GM21576 (cell line): ENCODE measurements around the gene GAB2.

Source experiments
- ATAC-seq: cut with Tn5 transposase; IDR thresholded peaks from one replicate; pipeline ENCODE4 v1.9.1; 2021; ENCODE audit warnings: mild to moderate bottlenecking, moderate library complexity; ENCODE audit not compliant: unreplicated experiment

Gene GAB2

GRCh38 chr11:78403781-78404180 lies 13.8 kb downstream of the GAB2 start:
- ATAC-seq, result no peak

GRCh38 chr11:78402847-78403246 lies 14.8 kb downstream of the GAB2 start:
- no peak for ATAC-seq

GRCh38 chr11:78400702-78401101 lies 16.9 kb downstream of the GAB2 start:
- no peak for ATAC-seq

- no peak for ATAC-seq
Observed at GRCh38 chr11:78400116-78400515, 17.5 kb downstream of the GAB2 start.

GRCh38 chr11:78399136-78399535 lies 18.5 kb downstream of the GAB2 start:
- no peak for ATAC-seq

- ATAC-seq, result no peak
Observed at GRCh38 chr11:78398715-78399114, 18.9 kb downstream of the GAB2 start.

GRCh38 chr11:78397398-78397797 lies 20.2 kb downstream of the GAB2 start:
- ATAC-seq, result peak; percentile 86

- ATAC-seq, result no peak
Observed at GRCh38 chr11:78395597-78395996, 22.0 kb downstream of the GAB2 start.

- ATAC-seq, result no peak
Observed at GRCh38 chr11:78392854-78393253, 24.8 kb downstream of the GAB2 start.

- no peak for ATAC-seq
Observed at GRCh38 chr11:78391424-78391823, 26.2 kb downstream of the GAB2 start.

- no peak for ATAC-seq
Observed at GRCh38 chr11:78390809-78391208, 26.8 kb downstream of the GAB2 start.

GRCh38 chr11:78386215-78386941 lies 31.2 kb downstream of the GAB2 start:
- no peak for ATAC-seq

GRCh38 chr11:78385205-78385604 lies 32.4 kb downstream of the GAB2 start:
- ATAC-seq, result no peak

GRCh38 chr11:78384231-78384630 lies 33.4 kb downstream of the GAB2 start:
- no peak for ATAC-seq

GRCh38 chr11:78381865-78382264 lies 35.8 kb downstream of the GAB2 start:
- no peak for ATAC-seq

- no peak for ATAC-seq
Observed at GRCh38 chr11:78380615-78381051, 37.0 kb downstream of the GAB2 start.

- ATAC-seq, result no peak
Observed at GRCh38 chr11:78379039-78379670, 38.5 kb downstream of the GAB2 start.

GRCh38 chr11:78377625-78378418 lies 39.8 kb downstream of the GAB2 start:
- ATAC-seq, result no peak

- ATAC-seq, result no peak
Observed at GRCh38 chr11:78376858-78377257, 40.8 kb downstream of the GAB2 start.

GRCh38 chr11:78374917-78375316 lies 42.7 kb downstream of the GAB2 start:
- ATAC-seq, result no peak

- no peak for ATAC-seq
Observed at GRCh38 chr11:78373689-78374088, 43.9 kb downstream of the GAB2 start.
